Neural progenitor cell (in vitro differentiated cells): Measurements from ENCODE around the gene EYS.

Experiments used
- EZH2 ChIP-seq: fragments of 200-600 bp; sonication (generic); IDR thresholded peaks from 2 replicates; pipeline ENCODE4 v1.6.1; 2017; ENCODE audit warnings: antibody characterized with exemption, mild to moderate bottlenecking, moderate library complexity
- EZH2phosphoT487 ChIP-seq: fragments of 200-600 bp; sonication (generic); IDR thresholded peaks from 2 replicates; pipeline ENCODE4 v1.6.1; 2017; ENCODE audit warnings: antibody characterized with exemption
- TF ChIP-seq, protein P1 (sequence below): fragments of 200-600 bp; sonication (generic); IDR thresholded peaks from 2 replicates; pipeline ENCODE4 v1.5.1; 2017; ENCODE audit warnings: antibody characterized with exemption, mild to moderate bottlenecking

DNA sequence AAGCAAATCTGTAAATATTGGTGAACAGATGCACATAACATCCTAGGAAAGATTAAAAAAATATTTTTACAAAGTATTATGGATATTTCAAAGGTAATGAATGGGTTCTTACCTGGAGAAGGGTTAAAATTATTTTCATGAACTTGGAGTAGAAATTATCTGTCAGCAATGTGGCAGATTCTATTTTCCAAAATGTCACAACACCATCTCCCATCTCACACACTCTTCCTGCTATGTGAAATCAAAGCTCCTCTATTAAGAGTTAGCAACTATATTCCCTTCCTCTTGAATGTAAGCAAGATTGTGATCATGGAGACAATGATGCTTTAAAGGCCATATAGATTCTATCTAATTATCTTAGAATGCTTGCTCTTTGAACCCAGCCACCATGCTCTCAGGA, 304.5 kb downstream of the EYS start:
- TF ChIP-seq EZH2phosphoT487 (no peak), EZH2 (no peak)
- TF ChIP-seq, protein P1, sequence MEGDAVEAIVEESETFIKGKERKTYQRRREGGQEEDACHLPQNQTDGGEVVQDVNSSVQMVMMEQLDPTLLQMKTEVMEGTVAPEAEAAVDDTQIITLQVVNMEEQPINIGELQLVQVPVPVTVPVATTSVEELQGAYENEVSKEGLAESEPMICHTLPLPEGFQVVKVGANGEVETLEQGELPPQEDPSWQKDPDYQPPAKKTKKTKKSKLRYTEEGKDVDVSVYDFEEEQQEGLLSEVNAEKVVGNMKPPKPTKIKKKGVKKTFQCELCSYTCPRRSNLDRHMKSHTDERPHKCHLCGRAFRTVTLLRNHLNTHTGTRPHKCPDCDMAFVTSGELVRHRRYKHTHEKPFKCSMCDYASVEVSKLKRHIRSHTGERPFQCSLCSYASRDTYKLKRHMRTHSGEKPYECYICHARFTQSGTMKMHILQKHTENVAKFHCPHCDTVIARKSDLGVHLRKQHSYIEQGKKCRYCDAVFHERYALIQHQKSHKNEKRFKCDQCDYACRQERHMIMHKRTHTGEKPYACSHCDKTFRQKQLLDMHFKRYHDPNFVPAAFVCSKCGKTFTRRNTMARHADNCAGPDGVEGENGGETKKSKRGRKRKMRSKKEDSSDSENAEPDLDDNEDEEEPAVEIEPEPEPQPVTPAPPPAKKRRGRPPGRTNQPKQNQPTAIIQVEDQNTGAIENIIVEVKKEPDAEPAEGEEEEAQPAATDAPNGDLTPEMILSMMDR, result no peak
